Skeletal muscle tissue (tissue), 4 donors: ENCODE data around the gene MSMO1. TPM values are rescaled to one million over a fixed set of nuclear protein-coding genes. Genes with fewer than 3 reads are reported as not detected.
A peak's percentile ranks its signal among the peaks of the same experiment; 100 is the strongest.

Experiments used
- H3K27ac ChIP-seq: one replicate; pipeline ENCODE4 v1.7.0; 2013; ENCODE audit warnings: mild to moderate bottlenecking, low read depth, low read length, inconsistent platforms
- H3K27me3 ChIP-seq, 3 donors: one replicate each; pipeline ENCODE4 v1.7.0; 2013; ENCODE audit warnings: low read length in 3 of 3; ENCODE audit not compliant: control insufficient read depth in 3 of 3, insufficient read depth in 3 of 3
- H3K36me3 ChIP-seq, 3 donors: one replicate each; pipeline ENCODE4 v1.7.0; 2013; ENCODE audit warnings: low read length in 3 of 3; ENCODE audit not compliant: control insufficient read depth in 3 of 3, insufficient read depth in 3 of 3
- H3K4me1 ChIP-seq, 3 donors: one replicate each; pipeline ENCODE4 v1.7.0; 2013; ENCODE audit warnings: low read length in 3 of 3, mild to moderate bottlenecking in 3 of 3; ENCODE audit not compliant: control insufficient read depth in 3 of 3, insufficient read depth in 3 of 3
- H3K4me3 ChIP-seq, 3 donors: one replicate each; pipeline ENCODE4 v1.7.0; 2013; ENCODE audit warnings: low read length in 3 of 3
- H3K9ac ChIP-seq, 3 donors: one replicate each; pipeline ENCODE4 v1.7.0; 2013; ENCODE audit warnings: low read length in 3 of 3, mild to moderate bottlenecking in 3 of 3, moderate library complexity in 2 of 3, low read depth in 1 of 3
- H3K9me3 ChIP-seq, 3 donors: one replicate each; pipeline ENCODE4 v1.7.0; 2013; ENCODE audit warnings: low read length in 3 of 3; ENCODE audit not compliant: control insufficient read depth in 3 of 3
- total RNA-seq: library from RNA; depleted of rRNA; stranded (reverse); fragments of >200 nt; gene quantifications from one replicate; pipeline ENCODE4 v1.2.3, GENCODE V29; 2014
- donor health status: Osteomylitis.

MSMO1 gene
- total RNA-seq, 1 donor from 2014 or later = 55.8 TPM

GRCh38 chr4:165294907-165295306 is 32.6 kb upstream of the MSMO1 start:
- no peaks in the 10 kb centered on the region for H3K4me1 ChIP-seq
- no peak overlapping the region for H3K9ac ChIP-seq
- H3K36me3 ChIP-seq = peaks cover 0 to 3% (median 3%) of the 10 kb centered on the region in 3 donors
- H3K4me3 ChIP-seq = no peak overlapping the region
- H3K27me3 ChIP-seq = no peaks in the 10 kb centered on the region
- no peaks in the 10 kb centered on the region for H3K9me3 ChIP-seq
- no peak overlapping the region for H3K27ac ChIP-seq

- Histone ChIP-seq H3K27me3 (no peaks in the 10 kb centered on the region), H3K4me3 (no peak overlapping the region), H3K9ac (no peak overlapping the region), H3K27ac (no peak overlapping the region), H3K36me3 (peaks cover 0 to 3% (median 3%) of the 10 kb centered on the region in 3 donors), H3K9me3 (no peaks in the 10 kb centered on the region), H3K4me1 (peaks cover 0 to 2% (median 0%) of the 10 kb centered on the region in 3 donors)
Observed at GRCh38 chr4:165297626-165298025, 29.8 kb upstream of the MSMO1 start.

GRCh38 chr4:165299399-165300060 is 27.9 kb upstream of the MSMO1 start:
- H3K36me3 ChIP-seq = peaks cover 0 to 3% (median 3%) of the 10 kb centered on the region in 3 donors
- no peak overlapping the region for H3K4me3 ChIP-seq
- H3K4me1 ChIP-seq = peaks cover 0 to 2% (median 0%) of the 10 kb centered on the region in 3 donors
- no peak overlapping the region for H3K27ac ChIP-seq
- H3K9me3 ChIP-seq = no peaks in the 10 kb centered on the region
- H3K27me3 ChIP-seq = no peaks in the 10 kb centered on the region
- no peak overlapping the region for H3K9ac ChIP-seq

DNA sequence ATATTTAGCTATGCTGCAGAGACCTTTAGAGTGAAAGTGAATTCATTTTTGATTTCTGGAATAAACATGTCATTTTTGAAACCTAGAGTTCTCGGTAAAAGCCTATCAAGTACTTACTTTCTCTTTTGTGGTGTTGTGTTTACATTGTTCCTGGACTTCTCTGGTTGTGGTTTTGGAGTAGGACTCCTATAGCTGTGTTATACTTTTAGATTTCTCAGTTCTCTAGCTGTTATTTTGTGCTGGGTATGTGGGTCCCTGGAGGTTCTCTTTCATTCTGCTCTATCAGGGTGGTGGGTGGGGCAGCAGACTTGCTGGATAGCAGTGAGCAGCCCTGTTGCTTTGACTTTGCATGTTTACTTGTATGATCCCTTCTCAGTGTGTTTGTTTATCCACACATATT is 25.6 kb upstream of the MSMO1 start:
- Histone ChIP-seq H3K36me3 (peaks cover 0 to 3% (median 3%) of the 10 kb centered on the region in 3 donors), H3K27me3 (no peaks in the 10 kb centered on the region), H3K9me3 (no peaks in the 10 kb centered on the region), H3K9ac (no peak overlapping the region), H3K4me3 (peak overlapping the region in 1 of 3 donors; percentile 0), H3K27ac (no peak overlapping the region), H3K4me1 (peaks cover 0 to 2% (median 0%) of the 10 kb centered on the region in 3 donors)

GRCh38 chr4:165302658-165303057 is 24.8 kb upstream of the MSMO1 start:
- Histone ChIP-seq H3K9me3 (no peaks in the 10 kb centered on the region), H3K36me3 (peaks cover 0 to 1% (median under 1%) of the 10 kb centered on the region in 3 donors), H3K4me3 (no peak overlapping the region), H3K4me1 (peaks cover 0 to 2% (median 0%) of the 10 kb centered on the region in 3 donors), H3K27me3 (no peaks in the 10 kb centered on the region), H3K27ac (no peak overlapping the region), H3K9ac (no peak overlapping the region)

- Histone ChIP-seq H3K27me3 (no peaks in the 10 kb centered on the region), H3K27ac (no peak overlapping the region), H3K9me3 (no peaks in the 10 kb centered on the region), H3K4me1 (no peaks in the 10 kb centered on the region), H3K4me3 (no peak overlapping the region), H3K9ac (no peak overlapping the region), H3K36me3 (no peaks in the 10 kb centered on the region)
Observed at GRCh38 chr4:165308166-165308565, 19.3 kb upstream of the MSMO1 start.

- H3K27me3 ChIP-seq = no peaks in the 10 kb centered on the region
Observed at GRCh38 chr4:165308606-165309005, 18.9 kb upstream of the MSMO1 start.

GRCh38 chr4:165309456-165309855 is 18.0 kb upstream of the MSMO1 start:
- Histone ChIP-seq H3K4me1 (no peaks in the 10 kb centered on the region), H3K9me3 (no peaks in the 10 kb centered on the region), H3K4me3 (no peak overlapping the region), H3K9ac (no peak overlapping the region), H3K27ac (no peak overlapping the region), H3K36me3 (no peaks in the 10 kb centered on the region), H3K27me3 (no peaks in the 10 kb centered on the region)

More at GRCh38 chr4:165308606-165309005, 18.9 kb upstream of the MSMO1 start:
- H3K27ac ChIP-seq = no peak overlapping the region
- no peaks in the 10 kb centered on the region for H3K36me3 ChIP-seq
- no peaks in the 10 kb centered on the region for H3K9me3 ChIP-seq
- no peak overlapping the region for H3K9ac ChIP-seq
- H3K4me1 ChIP-seq = no peaks in the 10 kb centered on the region
- H3K4me3 ChIP-seq = no peak overlapping the region

- Histone ChIP-seq H3K9ac (no peak overlapping the region), H3K27me3 (no peaks in the 10 kb centered on the region), H3K4me3 (no peak overlapping the region), H3K36me3 (no peaks in the 10 kb centered on the region), H3K27ac (no peak overlapping the region), H3K4me1 (no peaks in the 10 kb centered on the region), H3K9me3 (no peaks in the 10 kb centered on the region)
Observed at GRCh38 chr4:165312506-165312905, 15.0 kb upstream of the MSMO1 start.

DNA sequence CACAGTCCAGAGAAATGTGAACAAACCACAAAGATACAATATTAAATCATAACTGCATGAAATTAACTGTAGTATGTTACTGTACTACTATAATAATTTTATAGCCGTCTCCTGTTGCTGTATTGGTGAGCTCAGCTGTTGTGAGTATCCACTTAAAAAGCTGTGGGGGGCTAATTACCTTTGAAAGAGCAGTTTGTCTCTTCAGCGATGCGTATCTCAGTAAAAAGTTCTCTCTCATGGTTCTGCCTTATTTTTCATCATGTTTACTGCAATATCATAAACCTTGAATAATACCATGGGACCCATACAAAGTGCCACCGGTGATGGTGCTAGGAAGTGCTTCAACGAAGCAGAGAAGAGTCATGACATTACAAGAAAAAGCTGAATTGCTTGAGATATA is 8.4 kb upstream of the MSMO1 start:
- Histone ChIP-seq H3K27me3 (no peaks in the 10 kb centered on the region), H3K9me3 (no peaks in the 10 kb centered on the region), H3K4me3 (no peak overlapping the region), H3K27ac (no peak overlapping the region), H3K9ac (no peak overlapping the region), H3K4me1 (no peaks in the 10 kb centered on the region), H3K36me3 (no peaks in the 10 kb centered on the region)
